Renal pelvis (tissue), 4 donors: ENCODE measurements around the gene PTGR2. TPM values are rescaled to one million over a fixed set of nuclear protein-coding genes. Genes with fewer than 3 reads are reported as not detected.
A peak's percentile ranks its signal among the peaks of the same experiment; 100 is the strongest.
"Not testable (repeated sequence)": the region's sequence is repeated elsewhere in the genome, so short reads cannot be mapped to it uniquely, and the experiment has no call there.

Experiments
- DNase-seq: peaks from one replicate; pipeline ENCODE4 v3.0.0-alpha.2; 2013
- polyA plus RNA-seq, 3 donors: library from polyadenylated mRNA; unstranded; fragments of 120-200 nt; gene quantifications; one replicate each; pipeline ENCODE4 v1.2.1, GENCODE V29; 2013; ENCODE audit not compliant: insufficient read length in 3 of 3

The PTGR2 gene
- polyA plus RNA-seq, 3 donors, result 13.4 to 37.4 (median 19.4) TPM

DNA sequence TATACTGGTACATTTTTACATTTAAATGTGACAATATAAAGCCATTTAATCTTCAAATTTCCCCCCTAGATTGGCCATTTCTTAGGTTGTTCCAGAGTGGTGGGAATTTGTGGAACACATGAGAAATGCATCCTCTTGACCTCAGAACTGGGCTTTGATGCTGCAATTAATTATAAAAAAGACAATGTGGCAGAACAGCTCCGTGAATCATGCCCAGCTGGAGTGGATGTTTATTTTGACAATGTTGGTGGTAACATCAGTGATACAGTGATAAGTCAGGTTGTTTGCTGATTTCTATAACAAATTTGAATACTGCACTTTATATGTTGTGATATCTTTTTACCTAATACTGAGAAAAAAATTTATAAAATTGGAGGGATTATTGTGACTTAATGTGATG lies 27.4 kb downstream of the PTGR2 start:
- no peak for DNase-seq

DNA sequence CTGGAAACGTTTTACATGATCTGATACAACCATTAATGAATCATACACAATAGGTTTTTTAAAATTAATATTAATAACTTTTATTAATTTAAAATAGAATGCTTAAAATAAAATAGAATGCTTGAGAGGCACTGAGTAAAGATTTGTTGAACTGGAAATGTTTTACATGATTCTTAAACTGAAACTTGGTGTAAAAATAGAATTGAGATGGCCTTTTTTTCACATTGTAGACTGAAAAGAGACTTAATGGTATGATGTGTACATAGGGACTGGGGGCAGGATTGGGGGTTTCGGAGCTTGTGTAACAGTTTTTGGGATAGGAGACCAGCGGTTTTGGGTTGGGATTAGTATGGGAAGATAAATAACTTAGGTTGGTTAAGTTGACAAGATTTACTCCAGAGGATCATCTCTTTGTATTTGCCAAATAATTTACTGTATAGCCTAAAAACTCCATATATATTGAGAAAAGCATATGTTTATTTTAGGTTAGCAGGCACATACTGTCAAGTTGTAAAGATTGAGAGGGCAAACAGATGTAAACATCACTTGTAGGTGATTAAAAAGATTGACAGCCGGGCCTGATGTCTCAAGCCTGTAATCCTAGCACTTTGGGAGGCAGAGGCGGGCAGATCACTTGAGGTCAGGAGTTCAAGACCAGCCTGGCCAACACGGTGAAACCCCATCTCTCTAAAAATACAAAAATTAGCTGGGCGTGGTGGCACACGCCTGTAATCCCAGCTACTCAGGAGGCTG lies 33.0 kb downstream of the PTGR2 start:
- DNase-seq, result no peak

DNA sequence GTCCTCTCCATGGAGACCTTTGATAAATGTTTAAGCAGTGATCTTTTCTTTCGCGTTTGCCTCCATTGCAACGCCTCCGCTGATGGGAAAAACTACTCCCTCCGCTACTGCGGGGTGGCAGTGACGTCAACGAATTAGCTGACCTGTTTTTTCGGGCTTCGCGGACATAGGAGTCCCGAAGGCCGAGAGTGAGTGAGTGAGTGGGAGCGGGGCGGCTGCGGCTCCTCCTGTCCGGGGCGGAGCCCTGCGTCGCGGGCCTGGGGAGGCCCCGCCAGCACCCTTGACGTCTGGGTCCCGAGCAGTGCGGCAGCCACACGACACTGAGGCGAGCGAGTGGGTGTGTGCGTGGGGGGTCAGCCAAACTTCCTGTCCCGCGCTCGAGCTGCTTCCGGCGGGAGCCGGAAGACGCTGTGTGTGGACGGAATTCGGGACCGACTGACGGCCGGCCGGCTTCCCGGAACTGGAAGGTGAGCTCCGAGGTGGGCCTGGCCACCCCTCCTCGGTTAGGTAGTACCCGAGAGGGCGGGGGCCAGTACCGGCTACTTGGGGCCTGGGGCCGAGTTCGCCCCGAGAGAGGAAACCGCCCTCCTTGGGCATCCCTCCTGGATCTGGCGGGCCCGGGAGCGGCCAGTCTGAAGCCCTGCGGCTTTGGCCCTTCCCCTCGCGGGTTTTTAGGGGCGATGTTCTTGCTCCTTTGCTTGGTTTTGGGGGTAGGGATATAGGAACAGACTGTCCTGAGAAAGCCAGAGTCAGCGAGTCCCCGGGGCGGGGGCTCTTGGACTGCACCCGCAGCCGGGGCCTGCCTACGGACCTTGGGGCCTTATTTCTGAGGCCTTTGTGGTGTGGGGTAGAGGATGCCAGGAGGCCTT lies 35.1 kb downstream of the PTGR2 start, which contains the start of gene ZNF410:
Gene ZNF410 (plus strand): TSS at position 411 of the 869 bp plus-strand sequence. CDS start 5,317 bp downstream, outside the sequence.
- peak; percentile 93 for DNase-seq

DNA sequence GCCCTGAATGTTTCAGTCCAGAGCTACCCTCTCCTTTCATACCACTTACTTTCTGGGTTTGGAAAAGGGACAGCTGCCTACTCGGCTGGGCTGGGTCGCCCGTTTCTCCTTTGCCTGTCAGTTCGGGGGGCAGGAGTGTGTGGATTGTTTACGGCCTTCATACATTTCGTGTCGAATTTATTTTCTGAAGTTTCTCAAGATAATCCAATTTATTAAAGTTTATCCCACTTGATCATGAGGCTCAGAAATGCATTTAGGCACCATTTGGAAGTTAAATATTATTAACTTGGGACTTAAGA lies 35.6 kb downstream of the PTGR2 start:
- no peak for DNase-seq

DNA sequence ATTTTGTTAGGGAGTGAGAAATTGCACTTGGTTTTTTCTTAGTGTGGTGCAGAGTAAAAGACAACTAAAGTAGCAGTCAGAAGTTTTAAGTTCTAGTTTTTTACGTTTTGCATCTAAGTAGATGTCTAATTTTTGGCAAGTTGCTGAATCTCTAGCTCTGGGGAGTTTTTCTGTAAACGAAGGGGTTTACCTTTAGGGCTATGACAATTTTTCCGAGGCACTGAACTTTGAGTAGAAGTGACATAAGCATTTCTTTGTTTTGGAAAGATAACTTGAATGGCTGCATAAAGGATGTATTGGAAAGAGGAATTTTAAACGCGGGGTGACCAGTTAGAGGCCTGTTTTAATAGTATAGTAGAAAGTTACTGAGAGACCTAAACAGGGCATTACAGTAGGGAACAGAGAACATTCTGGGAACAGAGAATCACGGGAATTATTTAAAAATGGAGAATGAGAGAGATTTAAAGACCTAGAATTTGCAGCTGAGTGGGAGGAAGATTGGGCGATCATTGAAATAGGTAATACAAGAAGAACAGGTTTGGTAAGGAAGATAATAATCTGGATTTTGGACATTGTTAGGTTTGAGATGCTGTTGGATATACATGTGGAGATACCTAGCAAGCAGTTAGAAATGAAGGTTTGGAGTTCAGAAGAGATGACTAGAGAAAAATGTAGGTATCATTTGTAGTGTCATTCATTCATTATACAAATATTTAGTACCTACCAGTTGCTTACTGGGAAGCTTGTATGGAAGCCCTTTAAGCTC lies 36.2 kb downstream of the PTGR2 start:
- no peak for DNase-seq

DNA sequence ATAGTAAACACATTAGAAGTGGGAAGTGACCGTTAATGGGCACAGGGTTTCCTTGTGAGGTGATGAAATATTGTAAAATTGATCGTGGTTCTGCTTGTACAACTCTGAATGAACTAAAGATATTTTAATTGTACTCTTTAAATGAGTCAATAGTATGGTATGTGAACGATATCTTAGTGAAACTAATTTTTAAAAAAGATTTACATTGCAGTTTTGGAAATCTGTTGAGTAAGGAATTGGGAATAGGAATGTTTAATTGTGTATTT lies 36.8 kb downstream of the PTGR2 start:
- no peak for DNase-seq

DNA sequence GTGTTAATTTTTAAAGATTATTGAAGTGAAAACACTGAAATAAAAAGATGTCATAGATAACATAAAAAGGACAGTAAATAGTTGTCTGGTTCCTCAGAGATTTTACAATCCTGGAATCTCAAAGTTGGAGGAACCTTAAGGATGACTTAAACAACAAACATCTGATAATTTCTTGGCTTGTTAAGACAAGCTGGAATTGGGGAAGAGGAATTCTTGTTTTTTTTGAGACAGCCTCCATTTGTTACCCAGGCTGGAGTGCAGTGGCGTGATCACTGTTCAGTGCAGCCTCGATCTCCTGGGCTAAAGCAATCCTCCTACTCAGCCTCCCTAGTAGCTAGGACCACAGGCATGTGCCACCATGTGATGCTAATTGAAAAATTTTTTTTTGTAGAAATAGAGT lies 37.3 kb downstream of the PTGR2 start:
- DNase-seq, result no peak

DNA sequence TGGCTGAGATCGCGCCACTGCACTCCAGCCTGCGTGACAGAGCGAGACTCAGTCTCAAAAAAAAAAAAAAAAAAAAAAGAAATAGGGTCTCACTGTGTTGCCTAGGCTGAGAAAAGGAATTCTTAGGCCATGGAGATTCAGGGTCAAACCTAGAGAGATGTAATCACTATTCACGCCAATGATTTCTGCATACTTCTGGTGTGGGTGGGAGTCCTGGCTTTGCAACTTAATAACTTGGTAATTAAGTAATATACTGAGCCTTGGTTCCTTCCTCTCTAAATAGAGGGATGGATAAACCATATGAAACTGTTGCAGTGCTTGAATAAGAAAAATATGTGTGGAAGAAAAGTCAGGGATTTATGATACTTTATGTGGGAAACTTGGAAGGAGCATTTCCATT lies 37.7 kb downstream of the PTGR2 start:
- no peak for DNase-seq

DNA sequence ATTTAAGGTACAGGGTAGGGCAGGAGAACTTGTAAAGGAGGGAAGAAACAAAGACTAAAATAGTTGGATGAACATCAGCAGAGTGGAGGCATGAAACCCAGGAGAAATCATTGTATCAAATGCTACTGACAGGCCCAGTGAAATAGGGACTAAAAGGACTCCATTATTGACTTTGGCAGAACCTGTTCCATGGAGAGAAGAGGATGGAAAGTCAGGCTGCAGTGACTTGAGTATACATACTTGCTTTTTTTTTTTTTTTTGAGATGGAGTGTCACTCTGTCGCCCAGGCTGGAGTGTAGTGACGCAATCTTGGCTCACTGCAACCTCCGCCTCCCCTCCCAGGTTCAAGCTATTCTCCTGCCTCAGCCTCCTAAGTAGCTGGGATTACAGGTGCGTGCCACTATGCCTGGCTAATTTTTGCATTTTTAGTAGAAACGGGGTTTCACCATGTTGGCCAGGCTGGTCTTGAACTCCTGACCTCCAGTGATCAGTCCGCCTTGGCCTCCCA lies 42.6 kb downstream of the PTGR2 start:
- DNase-seq, result not testable (repeated sequence)

DNA sequence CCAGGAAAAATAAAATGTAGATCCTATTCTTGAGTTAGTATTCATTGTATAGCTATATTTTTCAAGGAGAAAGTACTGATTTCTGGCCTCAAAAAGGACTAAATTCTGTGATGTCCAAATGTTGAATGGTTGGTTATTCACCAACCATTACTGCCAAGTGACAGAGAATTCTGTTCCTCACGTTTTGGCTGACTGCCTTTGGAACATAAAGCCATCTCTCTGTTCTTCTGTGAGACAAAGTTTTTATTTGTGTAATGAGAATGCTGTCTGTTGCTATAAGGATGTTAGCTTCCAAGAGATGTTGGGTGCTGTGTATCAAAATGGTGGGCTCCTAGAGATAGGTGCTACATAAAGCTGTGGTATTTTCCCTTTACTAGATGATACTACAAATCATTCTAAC lies 44.3 kb downstream of the PTGR2 start:
- no peak for DNase-seq

DNA sequence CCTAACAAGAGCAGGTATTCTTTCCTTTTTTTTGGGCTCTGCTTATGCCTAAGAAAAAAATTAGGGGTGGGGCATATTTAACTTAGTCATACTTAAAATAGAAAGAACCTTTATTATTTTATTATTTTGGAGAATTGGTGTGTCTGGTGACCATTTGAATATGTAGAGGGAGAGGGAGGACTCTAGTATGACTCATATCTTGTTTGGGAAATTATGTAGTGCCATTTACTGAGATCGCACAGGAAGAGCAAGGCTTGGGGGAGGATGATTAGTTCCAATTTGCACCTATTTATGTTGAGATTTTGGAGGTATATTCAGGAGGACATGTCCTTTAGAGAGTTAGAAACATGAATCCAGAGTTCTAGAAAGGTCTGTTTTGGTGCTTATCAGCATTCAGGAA lies 44.9 kb downstream of the PTGR2 start:
- no peak for DNase-seq

DNA sequence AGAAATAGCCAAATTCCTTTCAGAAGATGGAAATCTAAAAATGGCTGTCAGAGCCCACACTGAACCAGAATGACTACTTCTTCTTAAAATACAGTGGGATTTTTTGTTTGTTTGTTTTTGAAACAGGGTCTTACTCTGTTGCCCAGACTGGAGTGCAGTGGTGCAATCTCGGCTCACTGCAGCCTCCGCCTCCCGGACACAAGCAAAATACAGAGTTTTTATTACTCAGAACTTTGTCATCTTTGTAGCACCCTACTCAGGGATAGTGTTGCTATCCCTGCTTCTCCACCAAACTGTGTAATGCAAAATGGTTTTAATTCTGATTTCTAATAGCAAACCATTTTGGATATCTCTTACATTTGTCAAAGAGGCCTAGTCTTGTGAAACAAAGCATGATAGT lies 51.4 kb downstream of the PTGR2 start:
- no peak for DNase-seq

DNA sequence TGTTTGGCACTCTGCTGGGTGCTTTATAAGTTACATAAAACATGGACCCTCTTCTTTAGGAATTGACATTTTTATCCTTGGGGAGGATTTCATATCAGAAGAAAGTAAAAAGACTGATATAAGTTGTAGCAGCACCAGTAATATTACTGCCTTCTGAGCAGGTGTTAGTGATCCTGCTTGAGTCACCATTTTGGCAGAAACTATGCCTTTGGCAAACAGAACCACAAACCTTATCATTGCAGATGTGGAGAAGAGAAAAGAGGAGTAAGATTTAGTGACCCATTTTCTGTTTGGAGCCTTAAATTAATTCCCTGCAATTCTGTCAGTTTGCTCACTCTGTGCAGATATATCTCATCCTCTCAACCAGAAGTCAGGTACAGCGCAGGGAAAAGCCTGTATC lies 58.0 kb downstream of the PTGR2 start:
- no peak for DNase-seq

DNA sequence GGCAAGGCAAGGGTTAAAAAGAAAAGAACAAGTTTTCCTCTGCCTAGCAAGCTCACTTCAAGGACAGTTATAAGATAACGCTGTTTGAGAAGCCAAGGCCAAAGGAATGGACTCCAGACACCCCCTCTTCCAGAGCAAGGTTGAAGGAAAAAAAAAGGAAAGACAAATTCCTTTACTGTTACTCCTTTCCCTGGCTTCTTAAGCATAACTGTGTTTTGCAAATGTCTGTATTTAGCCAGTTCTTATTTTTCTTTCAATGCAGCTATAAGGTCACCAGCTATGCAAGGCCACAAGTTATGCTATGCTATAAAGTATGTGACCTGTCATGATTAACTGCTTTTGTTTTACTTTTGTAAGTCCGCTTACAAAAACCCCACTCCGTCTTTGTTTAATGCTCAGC lies 61.6 kb downstream of the PTGR2 start:
- DNase-seq, result no peak

DNA sequence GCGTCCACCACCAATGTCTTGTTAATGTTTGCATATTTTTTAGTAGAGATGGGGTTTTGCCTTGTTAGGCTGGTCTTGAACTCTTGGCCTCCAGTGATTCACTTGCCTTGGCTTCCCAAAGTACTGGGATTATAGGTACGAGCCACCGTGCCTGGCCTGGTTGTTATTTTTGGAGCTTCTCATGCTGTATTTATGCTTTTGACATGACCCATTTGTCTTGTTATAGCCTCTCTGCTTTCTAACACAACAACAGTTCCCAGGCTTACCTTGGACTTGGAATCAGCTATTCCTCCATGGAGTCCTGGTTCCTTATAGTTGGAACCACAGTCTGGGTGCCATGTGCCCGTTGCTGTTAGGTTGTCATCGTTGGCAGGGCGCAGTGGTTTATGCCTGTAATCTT lies 64.7 kb downstream of the PTGR2 start:
- no peak for DNase-seq

DNA sequence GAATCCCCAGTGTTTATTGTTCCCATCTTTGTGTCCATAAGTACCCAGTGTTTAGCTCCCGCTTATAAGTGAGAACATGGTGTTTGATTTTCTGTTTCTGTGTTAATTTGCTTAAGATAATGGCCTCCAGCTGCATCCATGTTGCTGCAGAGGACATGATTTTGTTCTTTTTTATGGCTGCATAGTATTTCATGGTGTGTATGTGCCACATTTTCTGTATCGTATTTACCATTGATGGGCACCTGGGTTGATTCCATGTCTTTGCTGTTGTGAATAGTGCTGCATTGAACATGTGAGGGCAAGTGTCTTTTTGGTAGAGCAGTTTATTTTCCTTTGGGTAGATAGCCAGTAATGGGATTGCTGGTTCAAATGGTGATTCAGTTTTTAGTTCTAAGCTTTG lies 67.8 kb downstream of the PTGR2 start:
- DNase-seq, result not testable (repeated sequence)

DNA sequence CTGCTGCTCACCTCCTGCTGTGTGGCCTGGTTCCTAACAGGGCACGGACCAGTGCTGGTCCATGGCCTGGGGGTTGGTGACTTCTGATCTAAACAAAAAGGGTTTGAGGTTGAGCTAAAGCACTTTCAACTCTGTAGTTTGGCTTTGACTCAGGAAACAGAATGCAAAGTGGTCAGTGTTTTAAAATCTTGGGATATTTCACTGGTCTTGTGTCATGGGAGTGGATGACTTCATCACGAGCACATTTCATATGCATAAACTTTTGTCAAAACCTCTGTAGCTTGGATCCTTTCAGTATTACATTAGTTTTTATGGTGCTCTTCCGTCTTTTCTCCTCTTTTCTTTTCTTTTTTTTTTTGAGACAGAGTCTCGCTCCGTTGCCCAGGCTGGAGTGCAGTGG lies 72.7 kb downstream of the PTGR2 start:
- DNase-seq, result no peak

Other genes with a start within 250 kb of the PTGR2 start
- under 1 TPM; 0.19 to 0.38 (median 0.33) TPM for gene ACOT6, start 239.3 kb upstream of the PTGR2 start, polyA plus RNA-seq
- 10 to 100 TPM; 16.5 to 22.5 (median 21.8) TPM for gene DNAL1, start 206.8 kb upstream of the PTGR2 start, polyA plus RNA-seq
- 10 to 100 TPM; 85.6 to 97.2 (median 86.4) TPM for gene PNMA1, start 137.4 kb upstream of the PTGR2 start, polyA plus RNA-seq
- 10 to 100 TPM; 53.3 to 68.1 (median 56.1) TPM for gene ZNF410, start 35.0 kb downstream of the PTGR2 start, polyA plus RNA-seq
- 10 to 100 TPM; 10.6 to 15.8 (median 11.8) TPM for gene FAM161B, start 98.3 kb downstream of the PTGR2 start, polyA plus RNA-seq
- 10 to 100 TPM; 28.3 to 41.2 (median 40.4) TPM for gene COQ6, start 98.5 kb downstream of the PTGR2 start, polyA plus RNA-seq
- 10 to 100 TPM; 50.3 to 72.1 (median 69.6) TPM for gene ENTPD5, start 167.5 kb downstream of the PTGR2 start, polyA plus RNA-seq
- gene BBOF1, start 167.5 kb downstream of the PTGR2 start, polyA plus RNA-seq, result 10 to 100 TPM; 14.4 to 21.4 (median 19.9) TPM
- gene ALDH6A1, start 232.6 kb downstream of the PTGR2 start, polyA plus RNA-seq, result 100 to 1,000 TPM in 2 of 3 donors, 10 to 100 TPM in 1; 93.8 to 130 (median 122) TPM
- 10 to 100 TPM; 15.1 to 18.4 (median 17.3) TPM for gene LIN52, start 233.1 kb downstream of the PTGR2 start, polyA plus RNA-seq